Sigmoid colon (tissue), 7 donors: ENCODE data around the gene NDUFB8. TPM values are rescaled to one million over a fixed set of nuclear protein-coding genes. Genes with fewer than 3 reads are reported as not detected.
A peak's percentile ranks its signal among the peaks of the same experiment; 100 is the strongest.

Experiments
- DNase-seq: peaks from one replicate; pipeline ENCODE4 v3.0.0-alpha.2; 2019
- H3K27ac ChIP-seq, 4 donors: fragments of 200-600 bp; sonication (generic); one replicate each; pipeline ENCODE4 v1.5.1; 2016 to 2019; ENCODE audit warnings: mild to moderate bottlenecking in 1 of 4
- H3K27me3 ChIP-seq, 3 donors: fragments of 200-600 bp; sonication (generic); one replicate each; pipeline ENCODE4 v1.5.1; 2019; ENCODE audit warnings: mild to moderate bottlenecking in 1 of 3
- H3K36me3 ChIP-seq, 4 donors: fragments of 200-600 bp; sonication (generic); one replicate each; pipeline ENCODE4 v1.5.1; 2016 to 2019
- H3K4me1 ChIP-seq, 4 donors: fragments of 200-600 bp; sonication (generic); one replicate each; pipeline ENCODE4 v1.5.1; 2017 to 2019
- H3K4me3 ChIP-seq, 4 donors: fragments of 200-600 bp; sonication (generic); one replicate each; pipeline ENCODE4 v1.5.1; 2017 to 2019; ENCODE audit warnings: mild to moderate bottlenecking in 2 of 4, moderate library complexity in 1 of 4
- H3K9me3 ChIP-seq, 4 donors: fragments of 200-600 bp in 3 of 4; sonication (generic) in 3 of 4; one replicate each; pipeline versions ENCODE4 v1.5.1 to v1.6.1; 2013 to 2019
- EP300 ChIP-seq, 4 donors: sonication (generic); formaldehyde crosslinking; IDR thresholded peaks; one replicate each; pipeline ENCODE4 v1.6.1; 2017; ENCODE audit warnings: antibody characterized with exemption in 4 of 4
- POLR2A ChIP-seq, 2 donors: fragments of 450-650 bp; IDR thresholded peaks; one replicate each; pipeline ENCODE4 v1.6.1; 2016; ENCODE audit warnings: antibody characterized with exemption in 2 of 2, mild to moderate bottlenecking in 2 of 2, moderate library complexity in 2 of 2
- POLR2AphosphoS5 ChIP-seq, 4 donors: sonication (generic); formaldehyde crosslinking; IDR thresholded peaks; one replicate each; pipeline ENCODE4 v1.6.1; 2017; ENCODE audit warnings: antibody characterized with exemption in 4 of 4
- WGBS, 2 donors: extraction: QIAGEN DNeasy Blood & Tissue Kit; methylation state at CpG; one replicate each; pipeline ENCODE4 v1.1.7; 2013; 5-methylcytosine and 5-hydroxymethylcytosine counted together
- intact Hi-C: fragments of 100-400 bp; cut with DNase I; formaldehyde crosslinking; loops from one replicate; pipeline ENCODE4 v1.15.1; 2023
- polyA plus RNA-seq, 3 donors: library from polyadenylated mRNA; stranded (reverse); fragments of 200-250 nt; gene quantifications; one replicate each; pipeline ENCODE4 v1.2.3, GENCODE V29; 2013
- total RNA-seq, 4 donors: library from RNA; depleted of rRNA; stranded (reverse); fragments of >200 nt; gene quantifications; one replicate each; pipeline ENCODE4 v1.1.0, GENCODE V29; 2016
- TF ChIP-seq, protein P1 (sequence below), 4 experiments: fragments of 450-650 bp in 3 of 4; fragments of 200-600 bp in 1 of 4; IDR thresholded peaks; one replicate each; pipeline ENCODE4 v1.5.1; 2016 to 2019; ENCODE audit warnings: antibody characterized with exemption in 4 of 4, mild to moderate bottlenecking in 3 of 4, moderate library complexity in 2 of 4
- donor health status: healthy with polysubstance abuse.
- donor health status: Bipolar disorder and iron deficiency.
- donor health status: healthy.

Gene NDUFB8
- total and polyA plus RNA-seq, 7 donors, result 232 to 449 (median 359) TPM

DNA sequence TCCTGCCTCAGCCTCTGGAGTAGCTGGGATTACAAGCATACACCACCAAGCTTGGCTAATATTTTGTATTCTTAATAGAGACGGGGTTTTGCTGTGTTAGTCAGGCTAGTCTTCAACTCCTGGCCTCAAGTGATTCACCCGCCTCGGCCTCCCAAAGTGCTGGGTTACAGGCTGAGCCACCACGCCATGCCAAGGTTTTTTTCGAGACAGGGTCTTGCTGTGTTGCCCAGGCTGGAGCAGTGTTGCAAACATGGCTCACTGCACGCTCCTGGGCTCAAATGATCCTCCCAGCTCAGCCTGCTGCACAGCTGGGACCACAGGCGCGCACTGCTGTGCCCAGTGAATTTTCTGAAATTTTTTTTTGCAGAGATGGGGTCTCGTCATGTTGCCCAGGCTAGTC is 6.7 kb downstream of the NDUFB8 start:
- H3K4me1 ChIP-seq, result peaks cover 0 to 24% (median 20%) of the 10 kb centered on the region in 4 donors
- no peak for DNase-seq
- intact Hi-C loops, result no loop called here
- H3K27me3 ChIP-seq, result peaks cover 0 to 4% (median 0%) of the 10 kb centered on the region in 3 donors
- H3K9me3 ChIP-seq, result no peaks in the 10 kb centered on the region
- H3K27ac ChIP-seq, result no peak overlapping the region
- peaks cover 23 to 51% (median 38%) of the 10 kb centered on the region in 4 donors for H3K36me3 ChIP-seq
- H3K4me3 ChIP-seq, result no peak overlapping the region
- WGBS, 2 donors, result 95 to 98% methylated on average over 9 of the region's 9 CpGs
- TF ChIP-seq POLR2A (IDR thresholded peaks at IDR 0.05) (no peak), POLR2AphosphoS5 (IDR thresholded peaks at IDR 0.05) (no peak), EP300 (IDR thresholded peaks at IDR 0.05) (no peak)
- TF ChIP-seq, protein P1, sequence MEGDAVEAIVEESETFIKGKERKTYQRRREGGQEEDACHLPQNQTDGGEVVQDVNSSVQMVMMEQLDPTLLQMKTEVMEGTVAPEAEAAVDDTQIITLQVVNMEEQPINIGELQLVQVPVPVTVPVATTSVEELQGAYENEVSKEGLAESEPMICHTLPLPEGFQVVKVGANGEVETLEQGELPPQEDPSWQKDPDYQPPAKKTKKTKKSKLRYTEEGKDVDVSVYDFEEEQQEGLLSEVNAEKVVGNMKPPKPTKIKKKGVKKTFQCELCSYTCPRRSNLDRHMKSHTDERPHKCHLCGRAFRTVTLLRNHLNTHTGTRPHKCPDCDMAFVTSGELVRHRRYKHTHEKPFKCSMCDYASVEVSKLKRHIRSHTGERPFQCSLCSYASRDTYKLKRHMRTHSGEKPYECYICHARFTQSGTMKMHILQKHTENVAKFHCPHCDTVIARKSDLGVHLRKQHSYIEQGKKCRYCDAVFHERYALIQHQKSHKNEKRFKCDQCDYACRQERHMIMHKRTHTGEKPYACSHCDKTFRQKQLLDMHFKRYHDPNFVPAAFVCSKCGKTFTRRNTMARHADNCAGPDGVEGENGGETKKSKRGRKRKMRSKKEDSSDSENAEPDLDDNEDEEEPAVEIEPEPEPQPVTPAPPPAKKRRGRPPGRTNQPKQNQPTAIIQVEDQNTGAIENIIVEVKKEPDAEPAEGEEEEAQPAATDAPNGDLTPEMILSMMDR (IDR thresholded peaks at IDR 0.05), result no peak

DNA sequence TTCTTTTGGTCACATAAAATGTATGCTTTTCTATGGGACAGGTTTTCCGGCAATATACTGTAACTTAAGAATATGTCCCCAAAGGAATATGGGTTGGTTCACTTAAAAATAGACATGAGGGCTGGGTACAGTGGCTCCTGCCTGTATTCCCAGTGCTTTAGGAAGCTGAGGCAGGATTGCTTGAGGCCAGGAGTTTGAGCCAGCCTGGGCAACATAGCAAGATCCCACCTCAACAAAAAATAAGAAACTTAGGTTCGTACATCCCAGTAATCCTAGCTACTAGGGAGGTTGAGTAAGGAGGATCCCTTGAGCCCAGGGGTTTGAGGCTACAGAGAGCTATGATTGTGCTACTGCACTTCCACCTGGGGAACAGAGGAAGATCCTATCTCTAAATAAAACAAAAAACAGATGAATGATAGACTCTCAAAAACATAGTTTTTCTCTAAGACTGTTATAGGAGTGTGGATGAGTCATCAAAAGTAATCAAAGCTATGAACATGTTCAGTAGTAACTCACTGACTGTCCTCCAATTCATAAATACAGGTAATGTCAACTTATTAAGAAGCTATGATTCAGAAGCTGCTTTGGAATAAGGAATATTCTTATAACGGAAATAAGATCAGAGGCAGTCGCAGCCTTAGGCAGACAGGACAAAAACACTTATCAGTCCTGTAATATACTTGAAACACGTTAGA is 7.4 kb downstream of the NDUFB8 start:
- H3K4me3 ChIP-seq, result no peak overlapping the region
- no peaks in the 10 kb centered on the region for H3K9me3 ChIP-seq
- intact Hi-C loops, result no loop called here
- WGBS, 2 donors, result 88 to 94% methylated on average over 5 of the region's 5 CpGs
- no peak overlapping the region for H3K27ac ChIP-seq
- DNase-seq, result no peak
- H3K4me1 ChIP-seq, result peaks cover 0 to 17% (median 15%) of the 10 kb centered on the region in 4 donors
- no peak for TF ChIP-seq POLR2AphosphoS5 (IDR thresholded peaks at IDR 0.05)
- TF ChIP-seq POLR2A (IDR thresholded peaks at IDR 0.05), result no peak
- no peak for TF ChIP-seq EP300 (IDR thresholded peaks at IDR 0.05)
- TF ChIP-seq, protein P1 (IDR thresholded peaks at IDR 0.05), result no peak
- peaks cover 0 to 4% (median 0%) of the 10 kb centered on the region in 3 donors for H3K27me3 ChIP-seq
- H3K36me3 ChIP-seq, result peaks cover 23 to 50% (median 38%) of the 10 kb centered on the region in 4 donors

DNA sequence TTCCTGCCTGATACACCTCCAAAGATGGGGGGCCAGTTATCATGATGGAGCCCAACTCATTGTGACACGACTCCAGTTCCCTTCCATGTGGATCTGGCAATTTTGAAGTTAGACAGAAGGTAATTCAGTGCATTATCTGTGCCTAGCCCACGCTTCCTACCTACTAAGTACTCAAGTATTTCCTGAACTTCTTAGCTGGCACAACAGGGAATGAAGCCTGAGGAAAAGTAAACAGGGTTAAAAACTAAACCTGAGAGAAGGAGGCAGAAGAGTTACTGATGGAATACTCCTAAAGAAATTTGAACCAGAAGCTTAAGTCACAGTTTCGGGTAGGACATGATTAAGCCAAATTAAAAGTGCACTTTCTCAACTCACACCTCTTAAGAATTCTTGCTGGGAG is 8.9 kb downstream of the NDUFB8 start:
- intact Hi-C loops, result no loop called here
- Histone ChIP-seq H3K27ac (no peak overlapping the region), H3K4me3 (no peak overlapping the region), H3K27me3 (peaks cover 0 to 4% (median 0%) of the 10 kb centered on the region in 3 donors), H3K36me3 (peaks cover 11 to 37% (median 27%) of the 10 kb centered on the region in 4 donors), H3K4me1 (peaks cover 0 to 17% (median 14%) of the 10 kb centered on the region in 4 donors), H3K9me3 (no peaks in the 10 kb centered on the region)
- 88 to 94% methylated on average over 3 of the region's 3 CpGs for WGBS, 2 donors
- TF ChIP-seq, protein P1 (IDR thresholded peaks at IDR 0.05), result no peak
- no peak for DNase-seq

DNA sequence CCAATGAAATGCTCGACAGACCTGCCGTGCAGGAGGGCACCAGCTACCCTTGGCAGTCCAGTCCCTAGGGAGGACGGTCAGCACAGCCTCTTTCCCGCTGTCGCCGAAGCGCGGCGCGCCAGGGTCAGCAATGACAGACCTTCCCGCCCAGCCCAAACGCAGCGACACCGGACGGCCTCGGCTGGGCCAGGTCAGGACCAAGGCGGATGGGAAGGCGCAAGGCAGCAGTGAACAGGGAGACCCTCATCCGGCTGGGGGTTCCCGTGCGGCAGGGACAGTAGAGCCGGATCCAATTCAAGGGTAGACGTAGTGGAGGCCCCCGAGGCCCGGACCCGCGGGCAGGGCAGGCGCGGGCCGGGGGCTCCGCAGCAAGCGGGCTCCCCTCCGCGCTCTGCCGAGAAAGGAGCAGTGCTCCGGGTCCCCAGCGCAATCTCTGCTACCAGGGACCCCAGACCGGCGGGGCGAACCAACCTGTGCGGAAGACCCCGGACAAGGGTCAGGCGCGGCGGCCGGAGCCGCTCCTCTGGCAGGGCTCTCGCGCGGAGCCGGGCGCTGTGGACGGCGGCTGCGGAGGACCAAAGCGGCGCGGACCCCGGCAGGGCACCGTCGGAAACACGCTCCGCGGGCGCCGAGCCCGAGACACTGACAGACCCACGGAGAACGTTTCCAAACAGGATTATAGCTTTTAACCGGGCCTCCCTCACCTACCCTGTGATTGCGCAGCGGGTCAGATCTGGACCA is 10.2 kb downstream of the NDUFB8 start, which contains the start of gene SEC31B:
Gene SEC31B, minus strand, starts transcription at position 551 of the 741 bp plus-strand sequence. CDS start 2,909 bp downstream, outside the sequence.
- TF ChIP-seq, protein P1 (IDR thresholded peaks at IDR 0.05), result no peak
- TF ChIP-seq EP300 (IDR thresholded peaks at IDR 0.05), result no peak
- no peak for TF ChIP-seq POLR2A (IDR thresholded peaks at IDR 0.05)
- peak in 2 of 4 donors; percentile 20 to 21 for TF ChIP-seq POLR2AphosphoS5 (IDR thresholded peaks at IDR 0.05)
- H3K36me3 ChIP-seq, result peaks cover 2 to 34% (median 17%) of the 10 kb centered on the region in 4 donors
- H3K27ac ChIP-seq, result peak within 1 kb of the TSS in 1 of 4 donors; percentile 37
- 16 to 30% methylated on average over 72 of the region's 72 CpGs for WGBS, 2 donors
- H3K9me3 ChIP-seq, result no peaks in the 10 kb centered on the region
- intact Hi-C loops, result loop anchor here (2.0 to 5.0 kb wide), 2 partner anchors 87 to 181 kb away; no protein-coding TSS in a partner anchor
- H3K4me3 ChIP-seq, result peak within 1 kb of the TSS; percentile 42 to 61 (median 56)
- DNase-seq, result no peak
- H3K27me3 ChIP-seq, result peaks cover 0 to 4% (median 0%) of the 10 kb centered on the region in 3 donors
- H3K4me1 ChIP-seq, result peaks cover 0 to 17% (median 14%) of the 10 kb centered on the region in 4 donors
